K562 (cell line): ENCODE measurements around the gene MDM1. TPM values are rescaled to one million over a fixed set of nuclear protein-coding genes. Genes with fewer than 3 reads are reported as not detected.

Experiments
- ATAC-seq: fragments of 200-7000 bp; cut with Tn5 transposase; 3 replicates; pipeline ENCODE4 v1.9.1; 2020; ENCODE audit warnings: moderate library complexity
- BruUV-seq: library from RNA; stranded (reverse); fragments of 400-500 nt; replicated peaks from 2 replicates; lab custom pipeline; 2021; lab: Mats Ljungman, UMichigan
- CTCF ChIA-PET: fragments of 300-600 bp; formaldehyde crosslinking; extraction: SDS; loops from one replicate; lab custom pipeline; 2021; ENCODE audit warnings: low intra/inter-chr PET ratio; lab: Yijun Ruan, JAX
- POLR2A ChIA-PET: fragments of 300-600, 350-650 bp; sonication (Branson Sonifier 250); formaldehyde crosslinking; extraction: SDS; loops from one replicate; lab custom pipeline; 2021; ENCODE audit warnings: antibody characterized with exemption, inconsistent platforms; lab: Yijun Ruan, JAX
- DNase-seq, 4 experiments: peaks; one replicate each; pipeline versions ENCODE4 v3.0.0 to v3.0.0-alpha.2; 2011 to 2018; ENCODE audit warnings: low spot score in 3 of 4, mixed read lengths in 3 of 4; ENCODE audit errors: extremely low read depth in 1 of 4
- FAIRE-seq: peaks from 2 replicates; lab custom pipeline; 2011; peaks lifted over from hg19 to GRCh38; lab: Jason Lieb, UNC
- H2AFZ ChIP-seq: 2 replicates; pipeline ENCODE4 v1.6.0; 2011; ENCODE audit warnings: low read depth, low read length, control low read depth, inconsistent platforms
- H3K27ac ChIP-seq: fragments of 200-600 bp; 3 replicates; pipeline ENCODE4 v1.8.0; 2011; ENCODE audit warnings: low read depth, mild to moderate bottlenecking, control low read depth, inconsistent platforms, low read length, moderate library complexity, mixed read lengths; ENCODE audit errors: extremely low read depth
- H3K27me3 ChIP-seq, 2 experiments: fragments of 300-600 bp in 1 of 2; 2 replicates in 1 of 2; 3 replicates in 1 of 2; pipeline versions ENCODE4 v1.6.0 to v1.8.0; 2011; ENCODE audit warnings: inconsistent platforms in 2 of 2, low read length in 2 of 2, mild to moderate bottlenecking in 1 of 2, mixed read lengths in 1 of 2, moderate library complexity in 1 of 2; ENCODE audit not compliant: control insufficient read depth in 2 of 2, insufficient read depth in 2 of 2
- H3K36me3 ChIP-seq: fragments of 300-600 bp; 3 replicates; pipeline ENCODE4 v1.8.0; 2011; ENCODE audit warnings: mild to moderate bottlenecking, low read length, inconsistent platforms; ENCODE audit not compliant: control insufficient read depth, insufficient read depth
- H3K4me1 ChIP-seq, 2 experiments: fragments of 200-600 bp in 1 of 2; replicated peaks in 1 of 2; 2 replicates in 1 of 2; 3 replicates in 1 of 2; pipeline versions ENCODE4 v1.5.1 to v1.8.0; 2011; ENCODE audit warnings: inconsistent platforms in 2 of 2, low read length in 2 of 2, mild to moderate bottlenecking in 1 of 2, mixed read lengths in 1 of 2, moderate library complexity in 1 of 2; ENCODE audit not compliant: control insufficient read depth in 2 of 2, insufficient read depth in 2 of 2
- H3K4me2 ChIP-seq: 2 replicates; pipeline ENCODE4 v1.6.1; 2011; ENCODE audit warnings: low read length, control low read depth, inconsistent platforms, mixed read lengths; ENCODE audit not compliant: insufficient read depth
- H3K4me3 ChIP-seq: fragments of 200-600 bp; sonication (generic), shearing (Covaris generic); 2 replicates; pipeline ENCODE4 v1.5.1; 2016; ENCODE audit warnings: control low read depth, inconsistent platforms
- H3K79me2 ChIP-seq: fragments of 200-600 bp; 3 replicates; pipeline ENCODE4 v1.8.0; 2011; ENCODE audit warnings: low read length, inconsistent platforms; ENCODE audit not compliant: control insufficient read depth, insufficient read depth
- H3K9ac ChIP-seq, 2 experiments: 2 replicates each; pipeline versions ENCODE4 v1.6.0 to v1.6.1; 2011; ENCODE audit warnings: low read depth in 2 of 2, low read length in 2 of 2, control low read depth in 1 of 2, inconsistent platforms in 1 of 2, mild to moderate bottlenecking in 1 of 2, mixed read lengths in 1 of 2; ENCODE audit not compliant: insufficient read depth in 1 of 2
- H3K9me1 ChIP-seq: one replicate; pipeline ENCODE4 v1.6.0; 2011; ENCODE audit warnings: inconsistent platforms, mild to moderate bottlenecking, low read length, moderate library complexity; ENCODE audit not compliant: control insufficient read depth, insufficient read depth
- H3K9me3 ChIP-seq: replicated peaks from 2 replicates; pipeline ENCODE4 v1.5.1; 2011; ENCODE audit warnings: low read depth, low read length, inconsistent platforms; ENCODE audit not compliant: control insufficient read depth, insufficient read depth
- H4K20me1 ChIP-seq: replicated peaks from 2 replicates; pipeline ENCODE4 v1.6.1; 2011; ENCODE audit warnings: low read length, inconsistent platforms, mixed read lengths; ENCODE audit not compliant: control insufficient read depth, insufficient read depth
- CHD4 ChIP-seq: fragments of 200-600 bp; sonication (generic); IDR thresholded peaks from 3 replicates; pipeline ENCODE4 v1.6.1; 2012; ENCODE audit warnings: low read depth, mild to moderate bottlenecking, mixed read lengths, low read length, inconsistent platforms; ENCODE audit not compliant: insufficient read depth, insufficient replicate concordance, poor library complexity, severe bottlenecking
- ERF ChIP-seq: fragments of 450-650 bp; formaldehyde crosslinking; IDR thresholded peaks from 2 replicates; pipeline ENCODE4 v1.4.0; 2020; ENCODE audit warnings: mild to moderate bottlenecking, mixed read lengths
- HDAC1 ChIP-seq, 2 experiments: fragments of 450-650 bp; IDR thresholded peaks; 2 replicates each; pipeline ENCODE4 v1.6.1; 2016 to 2017; ENCODE audit warnings: inconsistent platforms in 1 of 2, mild to moderate bottlenecking in 1 of 2, moderate library complexity in 1 of 2
- MTA3 ChIP-seq: fragments of 450-650 bp; formaldehyde crosslinking; IDR thresholded peaks from 2 replicates; pipeline ENCODE4 v1.6.1; 2017; ENCODE audit warnings: mild to moderate bottlenecking, borderline replicate concordance
- NFIX ChIP-seq: fragments of 250-450 bp; sonication (Bioruptor Pico); IDR thresholded peaks from 2 replicates; pipeline ENCODE4 v1.4.0; 2020; ENCODE audit warnings: low read depth, mild to moderate bottlenecking, moderate library complexity
- PURB ChIP-seq: sonication (generic); formaldehyde crosslinking; IDR thresholded peaks from 2 replicates; pipeline ENCODE4 v1.9.0; 2021; ENCODE audit warnings: low read depth, mild to moderate bottlenecking, missing genetic modification reagents
- THRB ChIP-seq: fragments of 450-650 bp; formaldehyde crosslinking; conservative IDR thresholded peaks from 2 replicates; pipeline ENCODE4 v1.4.0; 2022; ENCODE audit warnings: mild to moderate bottlenecking, missing genetic modification characterization
- ZNF224 ChIP-seq: sonication (generic); formaldehyde crosslinking; IDR thresholded peaks from 2 replicates; pipeline ENCODE4 v1.8.0; 2022; ENCODE audit warnings: mild to moderate bottlenecking, missing genetic modification reagents
- WGBS: fragments of 100-300 bp; shearing (Covaris generic); methylation state at CpG from one replicate; pipeline ENCODE4 v1.1.6; 2016; ENCODE audit warnings: low coverage, mixed read lengths; ENCODE audit not compliant: insufficient coverage; ENCODE audit errors: missing lambda C conversion rate; 5-methylcytosine and 5-hydroxymethylcytosine counted together
- in situ Hi-C: fragments of 300-500 bp; cut with MboI; formaldehyde crosslinking; loops from 4 replicates; pipeline ENCODE4 v1.15.0; 2018; ENCODE audit warnings: inconsistent platforms, mixed read lengths
- intact Hi-C: fragments of 100-400 bp; cut with micrococcal nuclease; formaldehyde crosslinking; loops from 2 replicates; pipeline ENCODE4 v1.14.2; 2022
- polyA plus RNA-seq, 8 experiments: library from polyadenylated mRNA; depleted of rRNA in 4 of 8; stranded (reverse) in 5 of 8; unstranded in 3 of 8; fragments of >200 nt; fragmentation: Nextera tagmentation in 2 of 8; fragmentation: Illumina TruSeq in 1 of 8; extraction: Ambion mirVana in 2 of 8; extraction: Trizol in 1 of 8; gene quantifications; 2 replicates each; pipeline versions ENCODE4 v1.2.1 to v1.2.3, GENCODE V29; 2011 to 2014; ENCODE audit warnings: inconsistent platforms in 1 of 8, missing spikeins in 1 of 8
- total RNA-seq, 7 experiments: library from RNA; depleted of rRNA in 6 of 7; stranded (reverse); fragments of >200 nt in 6 of 7; fragmentation: Illumina TruSeq in 2 of 7; extraction: Trizol in 2 of 7; gene quantifications; 2 replicates each; pipeline versions ENCODE4 v1.2.1 to v1.2.3, GENCODE V29; 2011 to 2021; ENCODE audit warnings: low replicate concordance in 1 of 7

MDM1 gene
- total and polyA plus RNA-seq, 9 of the 15 experiments (the other 6 are each of a cell fraction or from before 2014, with no cell fraction given): 7.5 to 16.8 (median 13.1) TPM

GRCh38 chr12:68270358-68270757 lies 61.8 kb downstream of the MDM1 start (continued):
- no peak for TF ChIP-seq CHD4
- TF ChIP-seq, all 486 proteins: peak for 0

- Histone ChIP-seq H3K9me1 (no peaks in the 10 kb centered on the region), H3K9ac (no peak overlapping the region), H3K27ac (no peak overlapping the region), H4K20me1 (no peaks in the 10 kb centered on the region), H3K79me2 (no peaks in the 10 kb centered on the region), H3K4me3 (no peak overlapping the region), H3K27me3 (peaks cover 12 to 13% of the 10 kb centered on the region in 2 experiments), H3K9me3 (no peaks in the 10 kb centered on the region), H3K4me1 (no peaks in the 10 kb centered on the region), H3K36me3 (no peaks in the 10 kb centered on the region), H2AFZ (no peak overlapping the region), H3K4me2 (no peak overlapping the region)
- CTCF ChIA-PET: no interaction called here
- FAIRE-seq (no peak), DNase-seq (no peak), ATAC-seq (no peak; the same call in 2 of the 3 replicates)
- intact Hi-C loops: no loop called here
- in situ Hi-C loops: no loop called here
- 0% methylated on average over 2 of the region's 2 CpGs for WGBS
- POLR2A ChIA-PET: no interaction called here
- no TSS peak for BruUV-seq
- TF ChIP-seq ZNF224 (CRISPR knock-in tag) (no peak), HDAC1 (IDR thresholded peaks at IDR 0.05) (no peak), ERF (CRISPR knock-in tag) (no peak), PURB (CRISPR knock-in tag) (no peak), THRB (no peak), NFIX (no peak), MTA3 (no peak)
These were observed 62.4 kb downstream of the MDM1 start for GRCh38 chr12:68269779-68270178.
